Lung (tissue), 12 donors: ENCODE data around the gene SPNS2. TPM values are rescaled to one million over a fixed set of nuclear protein-coding genes. Genes with fewer than 3 reads are reported as not detected.

Experiments
- ATAC-seq: fragments of 200-7000 bp; cut with Tn5 transposase; one replicate; pipeline ENCODE4 v1.9.1; 2020; ENCODE audit warnings: moderate number of reproducible peaks; ENCODE audit not compliant: insufficient read depth, low FRiP score
- DNase-seq, 3 donors: peaks; one replicate each; pipeline ENCODE4 v3.0.0-alpha.2; 2013 to 2017
- H3K27ac ChIP-seq, 2 donors: one replicate each; pipeline ENCODE4 v1.5.1; 2013; ENCODE audit warnings: mild to moderate bottlenecking in 2 of 2, moderate library complexity in 2 of 2, control low read depth in 1 of 2, inconsistent platforms in 1 of 2, low read depth in 1 of 2, low read length in 1 of 2
- H3K27me3 ChIP-seq, 3 donors: one replicate each; pipeline ENCODE4 v1.5.1; 2013; ENCODE audit warnings: low read length in 2 of 3; ENCODE audit not compliant: control insufficient read depth in 3 of 3, insufficient read depth in 3 of 3
- H3K36me3 ChIP-seq, 4 donors: one replicate each; pipeline ENCODE4 v1.5.1; 2013; ENCODE audit warnings: low read length in 4 of 4, mild to moderate bottlenecking in 1 of 4, moderate library complexity in 1 of 4; ENCODE audit not compliant: control insufficient read depth in 4 of 4, insufficient read depth in 4 of 4
- H3K4me1 ChIP-seq, 5 donors: one replicate each; pipeline ENCODE4 v1.5.1; 2013; ENCODE audit warnings: low read length in 5 of 5, mild to moderate bottlenecking in 2 of 5, moderate library complexity in 1 of 5; ENCODE audit not compliant: control insufficient read depth in 5 of 5, insufficient read depth in 5 of 5
- H3K4me3 ChIP-seq: one replicate; pipeline ENCODE4 v1.5.1; 2013; ENCODE audit warnings: mild to moderate bottlenecking, control low read depth, moderate library complexity
- H3K9ac ChIP-seq, 2 donors: one replicate each; pipeline ENCODE4 v1.5.1; 2013; ENCODE audit warnings: low read length in 2 of 2, control low read depth in 1 of 2; ENCODE audit not compliant: insufficient read depth in 1 of 2
- H3K9me3 ChIP-seq, 4 donors: one replicate each; pipeline ENCODE4 v1.5.1; 2013; ENCODE audit warnings: low read length in 3 of 4, mild to moderate bottlenecking in 1 of 4, moderate library complexity in 1 of 4; ENCODE audit not compliant: control insufficient read depth in 4 of 4, insufficient read depth in 3 of 4
- CTCF ChIP-seq: IDR thresholded peaks from 2 replicates; pipeline ENCODE4 v1.5.1; 2012; ENCODE audit warnings: mild to moderate bottlenecking; ENCODE audit errors: control extremely low read depth, extremely low read depth
- WGBS, 2 donors: extraction: QIAGEN DNeasy Blood & Tissue Kit; methylation state at CpG; one replicate each; pipeline ENCODE4 v1.1.7; 2013; 5-methylcytosine and 5-hydroxymethylcytosine counted together
- polyA plus RNA-seq, 2 donors: library from polyadenylated mRNA; stranded (reverse); fragments of 200-250 nt; gene quantifications; one replicate each; pipeline ENCODE4 v1.2.1, GENCODE V29; 2013
- total RNA-seq, 2 donors: library from RNA; depleted of rRNA in 1 of 2; stranded (reverse); fragments of >200 nt in 1 of 2; gene quantifications; one replicate each; pipeline ENCODE4 v1.2.1, GENCODE V29; 2014 to 2021
- donor health status: control.
- donor health status: control.
- donor health status: Bipolar disorder and iron deficiency.
- donor health status: healthy.
- donor health status: DM: yes; HTN: yes; CAD: no.

Gene SPNS2
- total and polyA plus RNA-seq, 4 donors, result 26.8 to 60.1 (median 42.5) TPM

- TF ChIP-seq CTCF, result no peak
- H3K4me1 ChIP-seq, result peaks cover 0 to 35% (median 31%) of the 10 kb centered on the region in 5 donors
- peak in 1 of 3 donors; percentile 63 for DNase-seq
- no peaks in the 10 kb centered on the region for H3K9me3 ChIP-seq
- peak overlapping the region in 1 of 2 donors; percentile 93 for H3K27ac ChIP-seq
- H3K9ac ChIP-seq, result peak overlapping the region in 1 of 2 donors; percentile 34
- peaks cover 0 to 4% (median 0%) of the 10 kb centered on the region in 4 donors for H3K36me3 ChIP-seq
- peak; percentile 69 for ATAC-seq
- H3K27me3 ChIP-seq, result no peaks in the 10 kb centered on the region
- H3K4me3 ChIP-seq, result no peak overlapping the region
- WGBS, 2 donors, result 69 to 85% methylated on average over 8 of the region's 8 CpGs
These were observed 22.4 kb downstream of the SPNS2 start for GRCh38 chr17:4520894-4521600.

GRCh38 chr17:4522661-4523060, 24.0 kb downstream of the SPNS2 start:
- 69 to 86% methylated on average over 6 of the region's 6 CpGs for WGBS, 2 donors
- Histone ChIP-seq H3K9me3 (no peaks in the 10 kb centered on the region), H3K27ac (peak overlapping the region; percentile 38 to 47), H3K4me3 (no peak overlapping the region), H3K27me3 (no peaks in the 10 kb centered on the region), H3K4me1 (peaks cover 0 to 32% (median 28%) of the 10 kb centered on the region in 5 donors), H3K36me3 (peaks cover 0 to 4% (median 0%) of the 10 kb centered on the region in 4 donors), H3K9ac (no peak overlapping the region)
- DNase-seq, result peak in 1 of 3 donors; percentile 48
- ATAC-seq, result no peak
- no peak for TF ChIP-seq CTCF

- no peak for DNase-seq
- Histone ChIP-seq H3K36me3 (peaks cover 0 to 4% (median 0%) of the 10 kb centered on the region in 4 donors), H3K4me3 (no peak overlapping the region), H3K27ac (no peak overlapping the region), H3K27me3 (no peaks in the 10 kb centered on the region), H3K4me1 (peaks cover 0 to 32% (median 26%) of the 10 kb centered on the region in 5 donors), H3K9ac (no peak overlapping the region), H3K9me3 (no peaks in the 10 kb centered on the region)
- 83 to 93% methylated on average over 8 of the region's 8 CpGs for WGBS, 2 donors
- ATAC-seq, result no peak
- TF ChIP-seq CTCF, result no peak
These were observed 25.3 kb downstream of the SPNS2 start for GRCh38 chr17:4523946-4524345.
